HEK293T (cell line): Measurements from ENCODE around the gene CCL17.
"Not testable (repeated sequence)": the region's sequence is repeated elsewhere in the genome, so short reads cannot be mapped to it uniquely, and the experiment has no call there.

Experiments
- CTCF ChIA-PET: fragments of 350-600 bp; formaldehyde crosslinking; extraction: SDS; loops from one replicate; lab custom pipeline; 2021; ENCODE audit warnings: antibody characterized with exemption, inconsistent platforms; lab: Yijun Ruan, JAX
- POLR2A ChIA-PET: fragments of 350-600 bp; formaldehyde crosslinking; extraction: SDS; loops from one replicate; lab custom pipeline; 2020; ENCODE audit warnings: antibody characterized with exemption, inconsistent platforms; lab: Yijun Ruan, JAX
- DNase-seq: peaks from one replicate; pipeline ENCODE4 v3.0.0; 2012; ENCODE audit warnings: mixed read lengths; ENCODE audit errors: extremely low spot score
- ARNT ChIP-seq: fragments of 450-650 bp; IDR thresholded peaks from 2 replicates; pipeline ENCODE4 v1.6.1; 2017; ENCODE audit warnings: mild to moderate bottlenecking
- BHLHE40 ChIP-seq: fragments of 450-650 bp; IDR thresholded peaks from 2 replicates; pipeline ENCODE4 v1.6.1; 2016; ENCODE audit warnings: mild to moderate bottlenecking, moderate library complexity, borderline replicate concordance
- CTBP1 ChIP-seq: fragments of 450-650 bp; IDR thresholded peaks from 2 replicates; pipeline ENCODE4 v1.6.1; 2016; ENCODE audit warnings: borderline replicate concordance
- ELF4 ChIP-seq: fragments of 450-650 bp; IDR thresholded peaks from 2 replicates; pipeline ENCODE4 v1.6.1; 2017; ENCODE audit warnings: antibody characterized with exemption
- FOXA1 ChIP-seq: fragments of 450-650 bp; IDR thresholded peaks from 2 replicates; pipeline ENCODE4 v1.6.1; 2016; ENCODE audit warnings: mild to moderate bottlenecking
- FOXK2 ChIP-seq: fragments of 450-650 bp; IDR thresholded peaks from 2 replicates; pipeline ENCODE4 v1.6.1; 2016; ENCODE audit warnings: mild to moderate bottlenecking
- FOXM1 ChIP-seq: fragments of 450-650 bp; IDR thresholded peaks from 2 replicates; pipeline ENCODE4 v1.6.1; 2017; ENCODE audit warnings: mild to moderate bottlenecking, borderline replicate concordance
- HDGF ChIP-seq: fragments of 450-650 bp; IDR thresholded peaks from 2 replicates; pipeline ENCODE4 v1.6.1; 2017; ENCODE audit warnings: antibody characterized with exemption, borderline replicate concordance
- L3MBTL2 ChIP-seq: fragments of 450-650 bp; conservative IDR thresholded peaks from 2 replicates; pipeline ENCODE4 v1.6.1; 2016; ENCODE audit warnings: mild to moderate bottlenecking
- LEF1 ChIP-seq: fragments of 450-650 bp; IDR thresholded peaks from 2 replicates; pipeline ENCODE4 v1.6.1; 2017; ENCODE audit warnings: mild to moderate bottlenecking, borderline replicate concordance
- NFRKB ChIP-seq: fragments of 450-650 bp; IDR thresholded peaks from 2 replicates; pipeline ENCODE4 v1.6.1; 2016; ENCODE audit warnings: mild to moderate bottlenecking, moderate library complexity
- PKNOX1 ChIP-seq: fragments of 450-650 bp; IDR thresholded peaks from 2 replicates; pipeline ENCODE4 v1.6.1; 2016
- SP1 ChIP-seq: fragments of 450-650 bp; IDR thresholded peaks from 2 replicates; pipeline ENCODE4 v1.6.1; 2017
- SUZ12 ChIP-seq: fragments of 450-650 bp; IDR thresholded peaks from 2 replicates; pipeline ENCODE4 v1.6.1; 2016; ENCODE audit warnings: mild to moderate bottlenecking
- TARDBP ChIP-seq: fragments of 450-650 bp; IDR thresholded peaks from 2 replicates; pipeline ENCODE4 v1.6.1; 2016
- ZNF384 ChIP-seq: fragments of 450-650 bp; IDR thresholded peaks from 2 replicates; pipeline ENCODE4 v1.6.1; 2016

CCL17 gene

GRCh38 chr16:57371494-57372371 lies 32.8 kb upstream of the CCL17 start:
- ChIA-PET POLR2A (no interaction called here), CTCF (no interaction called here)
- TF ChIP-seq ARNT, result no peak
- no peak for TF ChIP-seq TARDBP
- no peak for TF ChIP-seq PKNOX1
- no peak for TF ChIP-seq LEF1
- no peak for TF ChIP-seq BHLHE40
- TF ChIP-seq FOXK2, result no peak
- TF ChIP-seq FOXA1, result no peak
- no peak for TF ChIP-seq L3MBTL2
- TF ChIP-seq ELF4, result no peak
- TF ChIP-seq FOXM1, result no peak
- no peak for TF ChIP-seq SUZ12
- TF ChIP-seq NFRKB, result no peak
- TF ChIP-seq SP1, result no peak
- no peak for TF ChIP-seq CTBP1
- no peak for TF ChIP-seq HDGF
- TF ChIP-seq ZNF384, result no peak
- no peak for DNase-seq

- ChIA-PET CTCF (no interaction called here), POLR2A (no interaction called here)
- DNase-seq, result no peak
- TF ChIP-seq TARDBP (no peak), LEF1 (no peak), FOXK2 (no peak), HDGF (no peak), FOXM1 (no peak), ZNF384 (no peak), BHLHE40 (no peak), NFRKB (no peak), L3MBTL2 (no peak), SUZ12 (no peak), CTBP1 (no peak), SP1 (no peak), ARNT (no peak), FOXA1 (no peak), ELF4 (no peak), PKNOX1 (no peak)
These were observed 32.0 kb upstream of the CCL17 start, which contains the start of gene CX3CL1 for GRCh38 chr16:57372372-57373116. Gene CX3CL1 (plus strand): TSS chr16:57372490. CDS start chr16:57372569, 79 bp downstream.

GRCh38 chr16:57373117-57373947 lies 31.2 kb upstream of the CCL17 start:
- CTCF ChIA-PET, result no interaction called here
- DNase-seq, result no peak
- TF ChIP-seq FOXA1 (no peak), LEF1 (no peak), SUZ12 (no peak), FOXK2 (no peak), ARNT (no peak), HDGF (no peak)
- POLR2A ChIA-PET, result no interaction called here

GRCh38 chr16:57374067-57374534 lies 30.5 kb upstream of the CCL17 start:
- POLR2A ChIA-PET, result no interaction called here
- no peak for DNase-seq
- CTCF ChIA-PET, result no interaction called here
- no peak for TF ChIP-seq FOXM1
- no peak for TF ChIP-seq BHLHE40
- TF ChIP-seq TARDBP, result no peak

- DNase-seq, POLR2A ChIA-PET, CTCF ChIA-PET: not testable (repeated sequence)
These were observed 29.6 kb upstream of the CCL17 start for GRCh38 chr16:57374925-57375465.

- ChIA-PET CTCF (no interaction called here), POLR2A (no interaction called here)
- DNase-seq, result no peak
- TF ChIP-seq FOXK2 (no peak), NFRKB (no peak), TARDBP (no peak), FOXA1 (no peak), ARNT (no peak), L3MBTL2 (no peak), CTBP1 (no peak), BHLHE40 (no peak), ELF4 (no peak), HDGF (no peak), ZNF384 (no peak), SUZ12 (no peak), LEF1 (no peak), PKNOX1 (no peak), SP1 (no peak)
These were observed 28.2 kb upstream of the CCL17 start for GRCh38 chr16:57376313-57376818.
